CD14-positive monocyte (primary cell): ENCODE measurements around the gene KRT38. TPM values are rescaled to one million over a fixed set of nuclear protein-coding genes. Genes with fewer than 3 reads are reported as not detected.

ENCODE experiments used
- DNase-seq, 3 donors: peaks; one replicate each; pipeline ENCODE4 v3.0.0-alpha.2; 2011 to 2022
- H2AFZ ChIP-seq: 2 replicates; pipeline ENCODE4 v1.6.0; 2012; ENCODE audit warnings: mild to moderate bottlenecking, low read depth, low read length, inconsistent platforms; ENCODE audit not compliant: insufficient read depth, poor library complexity, severe bottlenecking
- H3K27ac ChIP-seq, 2 donors: 1 replicate in 1 of 2; 2 replicates in 1 of 2; pipeline ENCODE4 v1.5.1; 2012 to 2013; ENCODE audit warnings: low read length in 2 of 2, control low read depth in 1 of 2, inconsistent platforms in 1 of 2, low read depth in 1 of 2, mild to moderate bottlenecking in 1 of 2
- H3K27me3 ChIP-seq, 2 donors: one replicate each; pipeline versions ENCODE4 v1.6.0 to v1.6.1; 2011 to 2013; ENCODE audit warnings: low read length in 2 of 2; ENCODE audit not compliant: control insufficient read depth in 2 of 2, insufficient read depth in 2 of 2
- H3K36me3 ChIP-seq, 2 donors: replicated peaks in 1 of 2; 1 replicate in 1 of 2; 2 replicates in 1 of 2; pipeline versions ENCODE4 v1.5.1 to v1.6.1; 2012 to 2013; ENCODE audit warnings: low read length in 2 of 2, control low read depth in 1 of 2, inconsistent platforms in 1 of 2, mild to moderate bottlenecking in 1 of 2; ENCODE audit not compliant: insufficient read depth in 2 of 2, control insufficient read depth in 1 of 2
- H3K4me1 ChIP-seq, 2 donors: 1 replicate in 1 of 2; 2 replicates in 1 of 2; pipeline versions ENCODE4 v1.5.1 to v1.6.1; 2012 to 2013; ENCODE audit warnings: low read length in 2 of 2, control low read depth in 1 of 2, inconsistent platforms in 1 of 2, mild to moderate bottlenecking in 1 of 2, moderate library complexity in 1 of 2; ENCODE audit not compliant: insufficient read depth in 2 of 2, control insufficient read depth in 1 of 2
- H3K4me2 ChIP-seq: replicated peaks from 2 replicates; pipeline ENCODE3; 2012; ENCODE audit warnings: low read length, moderate library complexity, mild to moderate bottlenecking; ENCODE audit not compliant: poor library complexity, severe bottlenecking; ENCODE audit errors: extremely low read depth
- H3K4me3 ChIP-seq, 3 experiments: fragments of 200-600 bp in 1 of 3; sonication (generic) in 1 of 3; replicated peaks in 1 of 3; 1 replicate in 2 of 3; 2 replicates in 1 of 3; pipeline ENCODE4 v1.5.1; 2011 to 2013; ENCODE audit warnings: low read length in 3 of 3, mild to moderate bottlenecking in 3 of 3, control low read depth in 2 of 3, low read depth in 2 of 3, inconsistent platforms in 1 of 3, moderate library complexity in 1 of 3
- H3K79me2 ChIP-seq: 2 replicates; pipeline ENCODE4 v1.6.0; 2012; ENCODE audit warnings: mild to moderate bottlenecking, control low read depth, inconsistent platforms, low read length, moderate library complexity; ENCODE audit not compliant: insufficient read depth
- H3K9ac ChIP-seq: 2 replicates; pipeline ENCODE4 v1.6.0; 2017; ENCODE audit warnings: low read length, mild to moderate bottlenecking; ENCODE audit not compliant: insufficient read depth, poor library complexity, severe bottlenecking
- H3K9me3 ChIP-seq, 2 donors: replicated peaks in 1 of 2; 1 replicate in 1 of 2; 2 replicates in 1 of 2; pipeline versions ENCODE4 v1.5.1 to v1.6.1; 2012 to 2013; ENCODE audit warnings: low read length in 2 of 2, control low read depth in 1 of 2; ENCODE audit not compliant: control insufficient read depth in 1 of 2, insufficient read depth in 1 of 2
- H4K20me1 ChIP-seq: 2 replicates; pipeline ENCODE4 v1.6.0; 2012; ENCODE audit warnings: mild to moderate bottlenecking, low read length, control low read depth, moderate library complexity; ENCODE audit not compliant: insufficient read depth
- H3K27ac Mint-ChIP-seq, 7 donors: one replicate each; pipeline ENCODE4 v1.8.0; 2020; ENCODE audit warnings: mild to moderate bottlenecking in 7 of 7, mixed read lengths in 7 of 7, moderate library complexity in 6 of 7, inconsistent platforms in 2 of 7
- H3K27me3 Mint-ChIP-seq, 3 donors: one replicate each; pipeline ENCODE4 v1.8.0; 2021 to 2022; ENCODE audit warnings: low read depth in 3 of 3, mild to moderate bottlenecking in 3 of 3, mixed read lengths in 3 of 3, moderate library complexity in 3 of 3, inconsistent platforms in 1 of 3
- H3K36me3 Mint-ChIP-seq, 2 donors: one replicate each; pipeline ENCODE4 v1.8.0; 2020; ENCODE audit warnings: mixed read lengths in 2 of 2, inconsistent platforms in 1 of 2, mild to moderate bottlenecking in 1 of 2
- H3K4me1 Mint-ChIP-seq: one replicate; pipeline ENCODE4 v1.8.0; 2020; ENCODE audit warnings: mild to moderate bottlenecking, mixed read lengths
- H3K4me3 Mint-ChIP-seq, 2 donors: one replicate each; pipeline ENCODE4 v1.8.0; 2020; ENCODE audit warnings: mild to moderate bottlenecking in 2 of 2, mixed read lengths in 2 of 2, moderate library complexity in 1 of 2
- H3K9me3 Mint-ChIP-seq, 7 donors: one replicate each; pipeline ENCODE4 v1.8.0; 2020 to 2022; ENCODE audit warnings: mixed read lengths in 7 of 7, mild to moderate bottlenecking in 6 of 7, moderate library complexity in 6 of 7, inconsistent platforms in 2 of 7
- CTCF ChIP-seq: fragments of 200-600 bp; IDR thresholded peaks from one replicate; pipeline ENCODE4 v1.8.0; 2022; ENCODE audit warnings: antibody characterized with exemption, mild to moderate bottlenecking
- WGBS: methylation state at CpG from one replicate; pipeline ENCODE4 v1.1.5; 2013; ENCODE audit warnings: missing lambda C conversion rate; ENCODE audit not compliant: insufficient coverage; 5-methylcytosine and 5-hydroxymethylcytosine counted together
- intact Hi-C, 2 donors: fragments of 100-400 bp; cut with micrococcal nuclease; formaldehyde crosslinking; loops; one replicate each; pipeline versions ENCODE4 v1.15.0 to v1.15.1; 2023
- polyA plus RNA-seq, 3 donors: library from polyadenylated mRNA; depleted of rRNA in 1 of 3; unstranded in 2 of 3; stranded (reverse) in 1 of 3; fragments of 300-500 nt in 2 of 3; fragments of >200 nt in 1 of 3; fragmentation: Illumina TruSeq in 2 of 3; gene quantifications; 1 replicate in 2 of 3; 2 replicates in 1 of 3; pipeline ENCODE4 v1.2.3, GENCODE V29; 2012 to 2021

KRT38 gene
- polyA plus RNA-seq, 3 donors = not detected

GRCh38 chr17:41444640-41445039 lies 3.9 kb upstream of the KRT38 start:
- H3K4me1 ChIP-seq = no peaks in the 10 kb centered on the region
- H3K9me3 ChIP-seq = no peaks in the 10 kb centered on the region
- no peaks in the 10 kb centered on the region for H4K20me1 ChIP-seq
- no peaks in the 10 kb centered on the region for H3K79me2 ChIP-seq
- no CpG with 5 or more reads among the region's 3 CpGs for WGBS
- no peaks in the 10 kb centered on the region for H3K36me3 ChIP-seq
- Mint-ChIP-seq H3K27me3 (peaks cover 7 to 24% (median 12%) of the 10 kb centered on the region in 3 donors), H3K4me1 (no peaks in the 10 kb centered on the region), H3K4me3 (no peak overlapping the region), H3K9me3 (peaks cover 0 to 3% (median 0%) of the 10 kb centered on the region in 7 donors), H3K36me3 (no peaks in the 10 kb centered on the region), H3K27ac (peak overlapping the region in 1 of 7 donors; percentile 3)
- H2AFZ ChIP-seq = no peak overlapping the region
- DNase-seq = no peak
- TF ChIP-seq CTCF = no peak
- intact Hi-C loops = no loop called here
- no peak overlapping the region for H3K9ac ChIP-seq
- H3K27me3 ChIP-seq = peaks cover 2 to 3% of the 10 kb centered on the region in 2 donors
- H3K4me3 ChIP-seq = no peak overlapping the region
- H3K4me2 ChIP-seq = no peak overlapping the region
- no peak overlapping the region for H3K27ac ChIP-seq

- Histone ChIP-seq H3K4me1 (no peaks in the 10 kb centered on the region), H3K4me2 (no peak overlapping the region), H3K36me3 (no peaks in the 10 kb centered on the region), H3K27ac (no peak overlapping the region), H3K4me3 (no peak overlapping the region), H3K79me2 (no peaks in the 10 kb centered on the region), H3K27me3 (peaks cover 2 to 3% of the 10 kb centered on the region in 2 donors), H3K9ac (no peak overlapping the region), H4K20me1 (no peaks in the 10 kb centered on the region), H2AFZ (no peak overlapping the region), H3K9me3 (no peaks in the 10 kb centered on the region)
- no peak for DNase-seq
- no peak for TF ChIP-seq CTCF
- peak overlapping the region in 1 of 2 donors; percentile 32 for H3K4me3 Mint-ChIP-seq
- H3K9me3 Mint-ChIP-seq = peaks cover 0 to 3% (median 0%) of the 10 kb centered on the region in 7 donors
- intact Hi-C loops = no loop called here
- WGBS = 57% methylated on average over 1 of the region's 1 CpG
- peaks cover 7 to 25% (median 12%) of the 10 kb centered on the region in 3 donors for H3K27me3 Mint-ChIP-seq
- H3K27ac Mint-ChIP-seq = peak overlapping the region in 1 of 7 donors; percentile 3
- no peaks in the 10 kb centered on the region for H3K36me3 Mint-ChIP-seq
- no peaks in the 10 kb centered on the region for H3K4me1 Mint-ChIP-seq
Measured at GRCh38 chr17:41444186-41444585, 3.4 kb upstream of the KRT38 start.
